ENCODE results near the gene RASGRP4. TPM values are rescaled to one million over a fixed set of nuclear protein-coding genes. Genes with fewer than 3 reads are reported as not detected.
A peak's percentile ranks its signal among the peaks of the same experiment; 100 is the strongest.
"Not testable (repeated sequence)": the region's sequence is repeated elsewhere in the genome, so short reads cannot be mapped to it uniquely, and the experiment has no call there.

The RASGRP4 gene
- polyA plus RNA-seq, 2 of the 4 experiments (the other 2 are of a cell fraction): 0.22 to 0.30 TPM

- TF ChIP-seq ZFP36 (IDR thresholded peaks at IDR 0.05; ENCODE audit: borderline replicate concordance, partially characterized antibody): no peak
Measured at GRCh38 chr19:38473201-38473600, 47.2 kb upstream of the RASGRP4 start (continued).

GRCh38 chr19:38472725-38473124, 46.7 kb upstream of the RASGRP4 start:
- H3K27ac ChIP-seq; H3K4me2 ChIP-seq; H3K4me3 ChIP-seq; FAIRE-seq; DNase-seq (ENCODE audit: low read depth in 1 of 2, low spot score in 1 of 2); H3K4me1 ChIP-seq; H3K9me3 ChIP-seq; POLR2A ChIA-PET: not testable (repeated sequence)
- 0 out of 6 replicates have a peak, but pooled peaks of 1 of the 2 experiments have one; percentile 6 for ATAC-seq
- 75% methylated on average over 4 of the region's 4 CpGs for WGBS (ENCODE audit: missing lambda C conversion rate)
- CTCF ChIA-PET: interaction anchor here (0.6 to 1.2 kb wide), 4 partner anchors 11 to 485 kb away, joined by 3 to 5 read pairs (median 4); no protein-coding TSS in a partner anchor

- Histone ChIP-seq H3K4me3 (no peak overlapping the region), H3K4me2 (no peak overlapping the region), H3K4me1 (no peaks in the 10 kb centered on the region), H3K9me3 (no peaks in the 10 kb centered on the region), H3K27ac (no peak overlapping the region)
- TF ChIP-seq ZSCAN20 (CRISPR knock-in tag; IDR thresholded peaks at IDR 0.05) (no peak), CHD4 (IDR thresholded peaks at IDR 0.05; ENCODE audit: borderline replicate concordance) (no peak), FOSL2 (IDR thresholded peaks at IDR 0.05) (no peak), FOSL2 (CRISPR knock-in tag; IDR thresholded peaks at IDR 0.05) (no peak), MYC (IDR thresholded peaks at IDR 0.05; ENCODE audit: borderline replicate concordance, low read length) (no peak), CBX2 (IDR thresholded peaks at IDR 0.05; ENCODE audit: borderline replicate concordance, low read depth) (no peak), REST (IDR thresholded peaks at IDR 0.05) (no peak), CHD2 (IDR thresholded peaks at IDR 0.05; ENCODE audit: low read length, partially characterized antibody) (no peak), KDM1A (IDR thresholded peaks at IDR 0.05; ENCODE audit: low read depth) (no peak), SREBF2 (IDR thresholded peaks at IDR 0.05) (no peak), RCOR1 (IDR thresholded peaks at IDR 0.05; ENCODE audit: low read depth, low read length) (no peak), EHMT2 (IDR thresholded peaks at IDR 0.05; ENCODE audit: low read depth) (no peak), PBX3 (IDR thresholded peaks at IDR 0.05) (no peak), HEYL (CRISPR knock-in tag; IDR thresholded peaks at IDR 0.05) (no peak)
- 17% methylated on average over 12 of the region's 12 CpGs for WGBS (ENCODE audit: missing lambda C conversion rate)
- POLR2A ChIA-PET: no interaction called here
- peak in 1 of 2 experiments; percentile 14; a peak in 2 of 6 replicates for ATAC-seq
- peak; percentile 96 for FAIRE-seq
- DNase-seq (ENCODE audit: low read depth in 1 of 2, low spot score in 1 of 2): no peak
- CTCF ChIA-PET: interaction anchor here (0.6 to 3.3 kb wide), 7 partner anchors 8 to 581 kb away, joined by 3 to 20 read pairs (median 3); partner anchors contain the start of gene FAM98C
Measured at GRCh38 chr19:38470788-38471480, 44.9 kb upstream of the RASGRP4 start.

- Histone ChIP-seq H3K4me2 (no peak overlapping the region), H3K9me3 (no peaks in the 10 kb centered on the region), H3K27ac (no peak overlapping the region), H3K4me3 (no peak overlapping the region), H3K4me1 (no peaks in the 10 kb centered on the region)
- 7% methylated on average over 5 of the region's 5 CpGs for WGBS (ENCODE audit: missing lambda C conversion rate)
- DNase-seq (ENCODE audit: low read depth in 1 of 2, low spot score in 1 of 2) (no peak), ATAC-seq (no peak), FAIRE-seq (no peak)
- ChIA-PET CTCF (interaction anchor here (0.8 to 3.3 kb wide), 6 partner anchors 10 to 464 kb away, joined by 3 to 20 read pairs (median 3); partner anchors contain the start of gene FAM98C), POLR2A (no interaction called here)
- no peak for TF ChIP-seq MYC (IDR thresholded peaks at IDR 0.05; ENCODE audit: borderline replicate concordance, low read length)
- no peak for TF ChIP-seq ZNF302 (CRISPR knock-in tag; IDR thresholded peaks at IDR 0.05)
- TF ChIP-seq ZSCAN20 (CRISPR knock-in tag; IDR thresholded peaks at IDR 0.05): no peak
- no peak for TF ChIP-seq NFE2L2 (conservative IDR thresholded peaks at IDR 0.05; ENCODE audit: low read length)
- TF ChIP-seq POLR2A (IDR thresholded peaks at IDR 0.05; ENCODE audit: low read length): no peak; the same call in 1 of the 2 replicates
- no peak for TF ChIP-seq HOXB5 (CRISPR knock-in tag; IDR thresholded peaks at IDR 0.05)
- no peak for TF ChIP-seq HMGXB4 (CRISPR knock-in tag; IDR thresholded peaks at IDR 0.05; ENCODE audit: borderline replicate concordance)
Measured at GRCh38 chr19:38469151-38469550, 43.1 kb upstream of the RASGRP4 start.

Data from A549 (cell line).